Mesodermal cell (in vitro differentiated cells): ENCODE results near the gene WDR81.

ENCODE experiments used
- H3K27ac ChIP-seq: 2 replicates; pipeline ENCODE4 v1.7.0; 2013; ENCODE audit warnings: mild to moderate bottlenecking, low read depth, low read length, moderate library complexity; ENCODE audit not compliant: severe bottlenecking
- H3K36me3 ChIP-seq: 2 replicates; pipeline ENCODE4 v1.7.1; 2013; ENCODE audit warnings: mild to moderate bottlenecking, low read length, moderate library complexity; ENCODE audit not compliant: control insufficient read depth, insufficient read depth
- H3K4me1 ChIP-seq: one replicate; pipeline ENCODE4 v1.7.1; 2013; ENCODE audit warnings: mild to moderate bottlenecking, low read length; ENCODE audit not compliant: insufficient read depth, control insufficient read depth, poor library complexity, severe bottlenecking
- H3K4me3 ChIP-seq: 2 replicates; pipeline ENCODE4 v1.7.0; 2013; ENCODE audit warnings: low read length, control low read depth, mild to moderate bottlenecking; ENCODE audit not compliant: insufficient read depth, poor library complexity, severe bottlenecking; ENCODE audit errors: extremely low read depth
- H3K9me3 ChIP-seq: 2 replicates; pipeline ENCODE4 v1.7.1; 2013; ENCODE audit warnings: mild to moderate bottlenecking, low read length, moderate library complexity; ENCODE audit not compliant: control insufficient read depth
- WGBS, 2 experiments: methylation state at CpG; one replicate each; pipeline ENCODE4 v1.1.5; 2013; ENCODE audit warnings: missing lambda C conversion rate in 2 of 2; ENCODE audit not compliant: insufficient coverage in 2 of 2; 5-methylcytosine and 5-hydroxymethylcytosine counted together

Gene WDR81

DNA sequence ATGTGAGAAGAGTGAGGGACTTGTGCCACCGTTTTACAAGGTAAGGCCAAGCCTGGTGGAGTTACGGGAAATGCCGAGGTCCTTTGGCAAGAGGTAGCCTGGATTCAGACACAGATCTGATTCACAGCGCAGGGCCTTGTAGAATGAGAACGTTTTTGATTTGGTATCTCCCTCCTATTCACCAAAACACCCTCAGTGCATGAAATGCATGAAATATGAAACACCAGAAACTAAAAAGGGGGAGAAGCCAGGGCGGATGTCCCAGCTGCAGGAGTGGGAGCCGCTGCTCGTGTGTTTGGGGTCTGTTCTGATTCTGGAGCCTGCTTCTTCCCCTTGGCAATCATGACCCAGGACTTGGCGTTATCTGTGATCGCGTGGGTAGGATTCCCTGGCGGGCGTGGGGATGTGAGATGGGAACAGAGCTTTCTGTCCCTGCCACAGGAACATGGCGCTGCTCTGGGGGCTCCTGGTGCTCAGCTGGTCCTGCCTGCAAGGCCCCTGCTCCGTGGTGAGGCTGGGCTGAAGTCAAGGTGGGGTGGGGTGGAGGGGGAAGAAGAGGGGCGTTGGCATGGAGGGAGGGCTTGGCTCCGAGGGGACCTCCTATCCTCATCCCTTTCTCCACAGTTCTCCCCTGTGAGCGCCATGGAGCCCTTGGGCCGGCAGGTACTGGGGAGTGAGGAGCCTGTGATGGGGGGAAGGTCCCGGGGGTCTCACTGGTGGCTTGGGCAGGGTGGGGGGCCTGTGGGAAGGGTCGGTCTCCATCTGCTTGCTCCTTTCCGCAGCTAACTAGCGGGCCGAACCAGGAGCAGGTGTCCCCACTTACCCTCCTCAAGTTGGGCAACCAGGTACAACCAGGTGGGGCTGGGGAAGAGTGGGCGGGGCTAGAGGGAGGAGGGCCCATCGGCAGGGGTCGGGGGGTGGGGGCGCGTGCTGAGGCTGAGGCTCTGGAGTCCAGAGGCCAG lies 20.3 kb downstream of the WDR81 start:
- Histone ChIP-seq H3K27ac (no peak overlapping the region), H3K9me3 (no peaks in the 10 kb centered on the region), H3K4me3 (no peak overlapping the region), H3K4me1 (no peaks in the 10 kb centered on the region), H3K36me3 (no peaks in the 10 kb centered on the region)
- WGBS, 2 experiments: 84 to 89% methylated on average over 12 to 15 of the region's 29 CpGs

DNA sequence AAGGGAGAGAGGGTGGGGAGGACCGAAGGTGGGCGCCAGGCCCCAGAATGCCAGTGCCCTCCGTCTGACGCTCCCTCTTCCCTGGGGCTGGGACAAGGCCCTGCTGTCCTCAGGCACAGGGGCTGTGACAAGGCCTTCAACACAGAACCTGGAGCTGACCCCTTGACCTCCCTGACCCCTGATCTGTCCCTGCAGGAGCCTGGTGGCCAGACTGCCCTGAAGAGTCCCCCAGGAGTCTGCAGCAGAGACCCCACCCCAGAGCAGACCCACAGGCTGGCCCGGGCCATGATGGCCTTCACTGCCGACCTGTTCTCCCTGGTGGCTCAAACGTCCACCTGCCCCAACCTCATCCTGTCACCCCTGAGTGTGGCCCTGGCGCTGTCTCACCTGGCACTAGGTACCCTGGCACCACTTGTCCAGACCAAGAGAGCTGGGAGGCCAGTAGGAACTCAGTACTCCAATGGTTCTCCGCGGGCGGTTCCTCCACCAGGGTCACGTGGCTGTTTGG lies 21.1 kb downstream of the WDR81 start:
- Histone ChIP-seq H3K9me3 (no peaks in the 10 kb centered on the region), H3K36me3 (no peaks in the 10 kb centered on the region), H3K4me1 (no peaks in the 10 kb centered on the region), H3K4me3 (no peak overlapping the region), H3K27ac (no peak overlapping the region)
- 95 to 99% methylated on average over 8 to 12 of the region's 12 CpGs for WGBS, 2 experiments

DNA sequence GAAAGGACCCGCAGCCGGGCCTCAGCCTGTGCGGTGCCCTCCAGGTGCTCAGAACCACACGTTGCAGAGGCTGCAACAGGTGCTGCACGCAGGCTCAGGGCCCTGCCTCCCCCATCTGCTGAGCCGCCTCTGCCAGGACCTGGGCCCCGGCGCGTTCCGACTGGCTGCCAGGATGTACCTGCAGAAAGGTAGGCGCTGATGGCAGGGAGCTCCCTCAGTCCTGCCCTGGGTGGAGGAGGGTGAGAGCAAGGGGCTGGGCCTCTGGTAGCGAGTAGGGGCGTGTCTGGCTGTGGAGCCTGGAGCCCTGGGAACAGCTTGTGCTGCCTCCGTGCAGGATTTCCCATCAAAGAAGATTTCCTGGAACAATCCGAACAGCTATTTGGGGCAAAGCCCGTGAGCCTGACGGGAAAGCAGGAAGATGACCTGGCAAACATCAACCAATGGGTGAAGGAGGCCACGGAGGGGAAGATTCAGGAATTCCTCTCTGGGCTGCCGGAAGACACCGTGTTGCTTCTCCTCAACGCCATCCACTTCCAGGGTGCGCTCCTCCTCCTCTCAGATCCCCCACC lies 22.6 kb downstream of the WDR81 start:
- H3K27ac ChIP-seq: no peak overlapping the region
- 85 to 87% methylated on average over 15 to 21 of the region's 22 CpGs for WGBS, 2 experiments
- H3K9me3 ChIP-seq: no peaks in the 10 kb centered on the region
- no peak overlapping the region for H3K4me3 ChIP-seq
- H3K4me1 ChIP-seq: no peaks in the 10 kb centered on the region
- no peaks in the 10 kb centered on the region for H3K36me3 ChIP-seq

DNA sequence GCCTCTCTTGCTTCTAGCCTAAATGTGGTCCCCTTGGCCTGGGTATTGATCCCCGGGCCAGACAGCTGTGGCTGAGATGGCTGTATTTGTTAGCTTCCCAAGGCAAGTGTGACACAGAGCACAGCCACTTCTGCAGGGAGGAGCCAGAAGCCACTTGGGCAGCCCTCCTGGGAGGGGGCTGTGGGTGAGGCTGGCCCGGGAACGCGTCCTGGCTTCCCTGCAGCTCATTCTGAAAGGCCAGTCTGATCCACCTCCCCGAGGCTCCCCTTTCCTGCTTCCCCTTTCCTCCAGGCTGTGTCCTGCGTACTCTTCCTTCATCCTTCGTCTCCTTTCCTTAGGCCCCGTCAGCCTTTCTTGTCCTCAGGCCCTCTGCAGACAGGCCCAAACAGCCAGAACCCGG lies 26.1 kb downstream of the WDR81 start:
- peaks cover 8% of the 10 kb centered on the region for H3K4me1 ChIP-seq
- H3K36me3 ChIP-seq: no peaks in the 10 kb centered on the region
- no peak overlapping the region for H3K27ac ChIP-seq
- WGBS, 2 experiments: 87 to 91% methylated on average over 3 to 9 of the region's 9 CpGs
- H3K4me3 ChIP-seq: no peak overlapping the region
- no peaks in the 10 kb centered on the region for H3K9me3 ChIP-seq

DNA sequence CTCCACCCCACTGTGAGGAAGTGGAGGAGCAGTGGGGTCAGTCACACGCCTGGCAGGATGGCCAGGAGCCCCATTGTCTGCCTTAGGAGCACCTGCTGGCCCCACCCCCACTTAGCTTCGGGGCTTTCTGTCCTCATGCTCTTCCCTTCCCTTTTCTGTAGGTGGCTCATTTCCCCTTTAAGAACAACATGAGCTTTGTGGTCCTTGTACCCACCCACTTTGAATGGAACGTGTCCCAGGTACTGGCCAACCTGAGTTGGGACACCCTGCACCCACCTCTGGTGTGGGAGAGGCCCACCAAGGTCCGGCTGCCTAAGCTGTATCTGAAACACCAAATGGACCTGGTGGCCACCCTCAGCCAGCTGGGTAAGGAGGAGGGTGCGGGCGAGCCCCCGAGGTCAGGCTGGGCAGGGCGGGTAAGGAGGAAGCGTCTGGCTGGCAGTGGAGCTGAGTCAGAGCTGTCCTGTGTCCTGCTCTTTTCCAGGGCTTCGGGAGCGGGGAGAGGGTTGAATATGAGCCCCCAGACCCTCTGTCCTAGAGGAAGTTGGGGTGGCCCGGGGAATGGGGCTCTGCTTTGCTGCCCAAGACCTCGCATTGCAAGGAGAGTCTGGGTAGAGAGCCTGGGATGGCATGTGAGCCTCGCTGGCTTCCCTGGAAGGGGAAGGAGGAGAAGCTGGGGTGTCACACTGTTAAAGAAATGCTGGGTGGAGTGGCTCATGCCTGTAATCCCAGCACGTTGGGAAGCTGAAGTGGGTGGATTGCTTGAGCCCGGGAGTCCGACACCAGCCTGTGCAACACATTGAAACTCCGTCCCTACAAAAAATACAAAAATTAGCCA lies 28.1 kb downstream of the WDR81 start:
- H3K4me1 ChIP-seq: peaks cover 13% of the 10 kb centered on the region
- no peaks in the 10 kb centered on the region for H3K36me3 ChIP-seq
- H3K9me3 ChIP-seq: no peaks in the 10 kb centered on the region
- WGBS, 2 experiments: 67 to 76% methylated on average over 13 to 15 of the region's 18 CpGs
- H3K4me3 ChIP-seq: no peak overlapping the region
- H3K27ac ChIP-seq: no peak overlapping the region

DNA sequence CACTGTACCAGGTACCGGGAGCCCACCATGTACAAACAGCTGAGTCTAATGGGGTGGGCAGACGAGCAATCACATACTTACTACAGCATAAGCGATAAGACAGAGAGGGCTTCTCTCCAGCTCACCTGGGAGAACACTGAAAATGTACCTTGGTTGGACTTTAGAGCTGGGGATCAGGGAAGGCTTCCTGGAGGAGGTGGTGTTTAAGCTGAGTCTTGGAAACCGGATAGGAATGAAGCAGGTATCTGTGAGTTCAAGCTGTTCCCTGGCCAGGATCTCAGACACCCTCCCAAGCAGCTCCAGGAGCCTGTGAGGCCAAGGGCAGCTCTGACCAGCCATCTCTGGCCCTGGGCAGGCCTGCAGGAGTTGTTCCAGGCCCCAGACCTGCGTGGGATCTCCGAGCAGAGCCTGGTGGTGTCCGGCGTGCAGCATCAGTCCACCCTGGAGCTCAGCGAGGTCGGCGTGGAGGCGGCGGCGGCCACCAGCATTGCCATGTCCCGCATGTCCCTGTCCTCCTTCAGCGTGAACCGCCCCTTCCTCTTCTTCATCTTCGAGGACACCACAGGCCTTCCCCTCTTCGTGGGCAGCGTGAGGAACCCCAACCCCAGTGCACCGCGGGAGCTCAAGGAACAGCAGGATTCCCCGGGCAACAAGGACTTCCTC lies 29.4 kb downstream of the WDR81 start:
- no peak overlapping the region for H3K27ac ChIP-seq
- no peaks in the 10 kb centered on the region for H3K9me3 ChIP-seq
- 81 to 86% methylated on average over 18 to 21 of the region's 23 CpGs for WGBS, 2 experiments

DNA sequence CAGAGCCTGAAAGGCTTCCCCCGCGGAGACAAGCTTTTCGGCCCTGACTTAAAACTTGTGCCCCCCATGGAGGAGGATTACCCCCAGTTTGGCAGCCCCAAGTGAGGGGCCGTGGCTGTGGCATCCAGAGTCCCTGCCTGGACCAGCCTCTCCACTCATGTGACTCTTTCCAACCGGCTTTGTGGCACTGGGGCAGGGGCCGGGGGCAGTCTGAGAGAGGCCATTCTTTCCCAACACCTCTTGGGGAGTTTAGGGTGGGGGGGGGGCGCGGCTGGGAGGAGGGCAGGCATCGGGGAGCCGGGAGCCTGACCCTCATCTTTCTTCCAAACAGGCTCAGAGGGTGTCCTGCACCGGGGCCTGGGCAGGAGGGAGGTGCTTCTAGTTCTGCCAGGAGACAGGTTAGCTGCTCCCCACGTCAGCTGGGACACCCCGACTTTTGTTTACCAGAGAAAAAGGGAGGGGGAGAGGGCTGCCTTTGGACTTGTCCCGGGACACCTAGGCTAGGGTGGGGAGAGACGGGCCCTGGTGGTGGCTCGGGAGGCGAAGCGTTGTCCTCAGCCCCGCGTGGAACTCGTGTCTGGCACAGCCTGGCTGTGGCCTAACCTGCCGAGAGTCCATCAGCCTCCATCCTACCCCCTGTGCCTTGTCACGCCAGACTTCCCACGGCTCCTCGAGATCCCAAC lies 30.1 kb downstream of the WDR81 start:
- Histone ChIP-seq H3K4me3 (no peak overlapping the region), H3K9me3 (no peaks in the 10 kb centered on the region), H3K36me3 (no peaks in the 10 kb centered on the region), H3K27ac (no peak overlapping the region), H3K4me1 (peaks cover 13% of the 10 kb centered on the region)
- WGBS, 2 experiments: 85 to 91% methylated on average over 13 to 17 of the region's 25 CpGs

More for the DNA sequence above, 29.4 kb downstream of the WDR81 start:
- peaks cover 13% of the 10 kb centered on the region for H3K4me1 ChIP-seq
- no peak overlapping the region for H3K4me3 ChIP-seq
- no peaks in the 10 kb centered on the region for H3K36me3 ChIP-seq

DNA sequence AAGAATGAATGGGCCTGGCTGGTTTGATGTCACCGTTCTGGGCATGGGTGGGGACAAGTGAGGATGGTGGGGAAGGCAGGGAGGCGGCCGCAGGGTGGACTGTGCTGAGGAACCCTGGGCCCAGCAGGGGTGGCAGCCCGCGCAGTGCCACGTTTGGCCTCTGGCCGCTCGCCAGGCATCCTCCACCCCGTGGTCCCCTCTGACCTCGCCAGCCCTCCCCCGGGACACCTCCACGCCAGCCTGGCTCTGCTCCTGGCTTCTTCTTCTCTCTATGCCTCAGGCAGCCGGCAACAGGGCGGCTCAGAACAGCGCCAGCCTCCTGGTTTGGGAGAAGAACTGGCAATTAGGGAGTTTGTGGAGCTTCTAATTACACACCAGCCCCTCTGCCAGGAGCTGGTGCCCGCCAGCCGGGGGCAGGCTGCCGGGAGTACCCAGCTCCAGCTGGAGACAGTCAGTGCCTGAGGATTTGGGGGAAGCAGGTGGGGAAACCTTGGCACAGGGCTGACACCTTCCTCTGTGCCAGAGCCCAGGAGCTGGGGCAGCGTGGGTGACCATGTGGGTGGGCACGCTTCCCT lies 30.8 kb downstream of the WDR81 start:
- Histone ChIP-seq H3K4me1 (peaks cover 13% of the 10 kb centered on the region), H3K36me3 (no peaks in the 10 kb centered on the region), H3K4me3 (no peak overlapping the region), H3K9me3 (no peaks in the 10 kb centered on the region), H3K27ac (no peak overlapping the region)
- 91 to 95% methylated on average over 17 of the region's 20 CpGs for WGBS, 2 experiments

DNA sequence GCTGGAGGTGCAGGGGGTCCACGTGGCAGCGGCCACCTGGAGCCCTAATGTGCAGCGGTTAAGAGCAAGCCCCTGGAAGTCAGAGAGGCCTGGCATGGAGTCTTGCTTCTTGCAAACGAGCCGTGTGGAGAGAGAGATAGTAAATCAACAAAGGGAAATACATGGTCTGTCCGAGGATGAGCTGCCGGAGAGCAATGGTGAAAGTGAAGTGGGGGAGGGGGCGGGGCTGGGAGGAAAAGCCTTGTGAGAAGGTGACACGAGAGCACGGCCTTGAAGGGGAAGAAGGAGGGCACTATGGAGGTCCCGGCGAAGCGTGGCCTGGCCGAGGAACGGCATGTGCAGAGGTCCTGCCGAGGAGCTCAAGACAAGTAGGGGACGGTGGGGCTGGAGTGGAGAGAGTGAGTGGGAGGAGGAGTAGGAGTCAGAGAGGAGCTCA lies 31.3 kb downstream of the WDR81 start:
- Histone ChIP-seq H3K4me1 (peaks cover 13% of the 10 kb centered on the region), H3K9me3 (no peaks in the 10 kb centered on the region), H3K36me3 (no peaks in the 10 kb centered on the region), H3K27ac (no peak overlapping the region), H3K4me3 (no peak overlapping the region)
- 75 to 77% methylated on average over 17 of the region's 17 CpGs for WGBS, 2 experiments
